Measurements from ENCODE around the gene PTPRR.

PTPRR gene

DNA sequence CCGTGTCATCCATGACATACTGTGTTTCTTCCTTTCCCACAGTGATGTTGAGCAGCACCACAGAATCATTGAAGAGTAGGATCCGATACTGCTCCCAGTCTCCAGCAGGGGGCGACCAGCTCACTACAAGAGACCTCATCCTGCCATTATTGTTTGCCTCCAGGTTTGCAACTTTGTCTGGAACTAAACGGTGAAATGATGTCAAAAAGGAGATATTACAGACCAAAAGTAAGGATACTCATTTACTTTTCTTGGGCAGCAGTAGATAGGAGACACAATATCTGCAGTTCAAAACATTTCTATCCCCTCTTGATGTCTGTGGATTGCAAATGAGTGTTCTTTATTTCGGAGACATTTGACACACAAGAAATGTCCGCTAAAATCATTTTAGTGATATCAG is 330.5 kb downstream of the PTPRR start:
- H3K27ac ChIP-seq: no peak overlapping the region

More for the DNA sequence above, 330.5 kb downstream of the PTPRR start:
- peak; percentile 13 for TF ChIP-seq CTCF (IDR thresholded peaks at IDR 0.05)
- H3K27me3 ChIP-seq: no peaks in the 10 kb centered on the region
- H3K4me1 ChIP-seq (ENCODE audit: control insufficient read depth in 1 of 2, insufficient read depth in 1 of 2, low read depth in 1 of 2, low read length in 1 of 2): no peaks in the 10 kb centered on the region
- no peaks in the 10 kb centered on the region for H3K9me3 ChIP-seq
- no peaks in the 10 kb centered on the region for H3K36me3 ChIP-seq
- H3K4me3 ChIP-seq (ENCODE audit: low read depth in 1 of 2, low read length in 1 of 2): no peak overlapping the region
